HCT116 (cell line): ENCODE measurements around the gene APOOL. TPM values are rescaled to one million over a fixed set of nuclear protein-coding genes. Genes with fewer than 3 reads are reported as not detected.

ENCODE experiments used
- ATAC-seq: fragments of 200-7000 bp; cut with Tn5 transposase; 2 replicates; pipeline ENCODE4 v1.9.1; 2020; ENCODE audit warnings: mild to moderate bottlenecking, moderate library complexity
- BruUV-seq: library from RNA; stranded (reverse); fragments of 400-500 nt; replicated peaks from 2 replicates; lab custom pipeline; 2021; lab: Mats Ljungman, UMichigan
- CTCF ChIA-PET: fragments of 300-600 bp; sonication (Branson Sonifier 250); formaldehyde crosslinking; loops from one replicate; lab custom pipeline; 2021; ENCODE audit warnings: antibody characterized with exemption; lab: Charles Lee
- POLR2A ChIA-PET: fragments of 300-600, 350-600 bp; sonication (Branson Sonifier 250); formaldehyde crosslinking; loops from one replicate; lab custom pipeline; 2021; ENCODE audit warnings: antibody characterized with exemption; lab: Charles Lee
- RAD21 ChIA-PET, 2 experiments: fragments of 300-600 bp; sonication (Branson Sonifier 250); formaldehyde crosslinking; loops; one replicate each; lab custom pipeline; 2023; ENCODE audit warnings: low total read pairs in 2 of 2; ENCODE audit not compliant: uncharacterized antibody in 2 of 2, unreplicated experiment in 2 of 2, low non-redundant PET in 1 of 2; lab: Charles Lee
- DNase-seq: peaks from one replicate; pipeline ENCODE4 v3.0.0-alpha.2; 2010; ENCODE audit warnings: low read depth, low spot score
- H2AFZ ChIP-seq: fragments of 200-600 bp; shearing (Covaris generic), sonication (generic); 2 replicates; pipeline ENCODE4 v1.6.1; 2017; ENCODE audit warnings: low read depth, mixed run types, mixed read lengths, antibody characterized with exemption, low read length; ENCODE audit not compliant: poor library complexity, severe bottlenecking
- H3K27ac ChIP-seq: 2 replicates; pipeline ENCODE4 v1.5.1; 2012; ENCODE audit warnings: low read depth, low read length
- H3K27me3 ChIP-seq: fragments of 200-600 bp; sonication (generic); 2 replicates; pipeline ENCODE4 v1.6.1; 2016; ENCODE audit warnings: mixed run types, low read length, mixed read lengths; ENCODE audit not compliant: insufficient read depth
- H3K36me3 ChIP-seq, 2 experiments: fragments of 200-500 bp in 1 of 2; fragments of 200-600 bp in 1 of 2; sonication (Bioruptor generic) in 1 of 2; sonication (generic) in 1 of 2; 2 replicates each; pipeline versions ENCODE4 v1.5.1 to v1.6.1; 2014 to 2016; ENCODE audit warnings: low read length in 2 of 2, inconsistent platforms in 1 of 2, mixed read lengths in 1 of 2, mixed run types in 1 of 2; ENCODE audit not compliant: insufficient read depth in 2 of 2, control insufficient read depth in 1 of 2
- H3K4me1 ChIP-seq, 2 experiments: fragments of 200-600 bp in 1 of 2; sonication (generic) in 1 of 2; 2 replicates each; pipeline versions ENCODE4 v1.5.1 to v1.6.1; 2012 to 2017; ENCODE audit warnings: low read length in 2 of 2, inconsistent platforms in 1 of 2, mild to moderate bottlenecking in 1 of 2, mixed read lengths in 1 of 2, mixed run types in 1 of 2, moderate library complexity in 1 of 2; ENCODE audit not compliant: insufficient read depth in 2 of 2, control insufficient read depth in 1 of 2
- H3K4me2 ChIP-seq: fragments of 200-600 bp; sonication (generic); 2 replicates; pipeline ENCODE4 v1.6.1; 2017; ENCODE audit warnings: mixed run types, low read length, mixed read lengths
- H3K4me3 ChIP-seq, 2 experiments: fragments of 200-600 bp in 1 of 2; sonication (generic) in 1 of 2; replicated peaks in 1 of 2; 2 replicates each; pipeline ENCODE4 v1.5.1; 2011 to 2016; ENCODE audit warnings: low read length in 2 of 2, control low read depth in 1 of 2, low read depth in 1 of 2, mild to moderate bottlenecking in 1 of 2, mixed read lengths in 1 of 2, mixed run types in 1 of 2
- H3K79me2 ChIP-seq: fragments of 200-600 bp; sonication (generic); 2 replicates; pipeline ENCODE4 v1.6.1; 2017; ENCODE audit warnings: mild to moderate bottlenecking, mixed run types, low read length, moderate library complexity, mixed read lengths; ENCODE audit not compliant: insufficient read depth
- H3K9ac ChIP-seq: fragments of 200-600 bp; sonication (generic); 2 replicates; pipeline ENCODE4 v1.6.1; 2016; ENCODE audit warnings: low read length, mixed read lengths
- H3K9me2 ChIP-seq: fragments of 200-600 bp; sonication (generic), shearing (Covaris generic); 2 replicates; pipeline ENCODE4 v1.6.1; 2017; ENCODE audit warnings: mixed run types, mild to moderate bottlenecking, moderate library complexity; ENCODE audit not compliant: insufficient read depth
- H3K9me3 ChIP-seq, 2 experiments: fragments of 200-500 bp in 1 of 2; fragments of 200-600 bp in 1 of 2; sonication (Bioruptor generic) in 1 of 2; sonication (generic) in 1 of 2; 2 replicates each; pipeline ENCODE4 v1.6.1; 2014 to 2017; ENCODE audit warnings: low read length in 2 of 2, mixed read lengths in 2 of 2, inconsistent platforms in 1 of 2, low read depth in 1 of 2, mild to moderate bottlenecking in 1 of 2, mixed run types in 1 of 2, moderate library complexity in 1 of 2; ENCODE audit not compliant: control insufficient read depth in 1 of 2, insufficient read depth in 1 of 2
- H4K20me1 ChIP-seq: fragments of 200-600 bp; sonication (generic), shearing (Covaris generic); 2 replicates; pipeline ENCODE4 v1.6.1; 2017; ENCODE audit warnings: mixed run types, mild to moderate bottlenecking, moderate library complexity; ENCODE audit not compliant: insufficient read depth
- ATF3 ChIP-seq: IDR thresholded peaks from 2 replicates; pipeline ENCODE4 v1.6.1; 2012
- CBX3 ChIP-seq: IDR thresholded peaks from 2 replicates; pipeline ENCODE4 v1.6.1; 2012; ENCODE audit warnings: low read depth
- CEBPB ChIP-seq: IDR thresholded peaks from 2 replicates; pipeline ENCODE4 v1.6.1; 2012; ENCODE audit warnings: low read depth
- EZH2phosphoT487 ChIP-seq: fragments of 200-600 bp; IDR thresholded peaks from 2 replicates; pipeline ENCODE4 v1.6.1; 2018; ENCODE audit warnings: antibody characterized with exemption, borderline replicate concordance
- FOSL1 ChIP-seq: IDR thresholded peaks from 2 replicates; pipeline ENCODE4 v1.6.1; 2012; ENCODE audit warnings: low read depth
- JUND ChIP-seq: IDR thresholded peaks from 2 replicates; pipeline ENCODE4 v1.6.1; 2012
- MAX ChIP-seq: IDR thresholded peaks from 2 replicates; pipeline ENCODE4 v1.6.1; 2012
- POLR2AphosphoS5 ChIP-seq: IDR thresholded peaks from 2 replicates; pipeline ENCODE4 v1.6.1; 2011; ENCODE audit warnings: mild to moderate bottlenecking, low read depth, low read length, moderate library complexity
- REST ChIP-seq: IDR thresholded peaks from 2 replicates; pipeline ENCODE4 v1.6.1; 2012; ENCODE audit warnings: low read depth
- SIN3A ChIP-seq: IDR thresholded peaks from 2 replicates; pipeline ENCODE4 v1.6.1; 2012; ENCODE audit warnings: low read depth
- SP1 ChIP-seq: IDR thresholded peaks from 2 replicates; pipeline ENCODE4 v1.6.1; 2012; ENCODE audit warnings: low read depth
- SRF ChIP-seq: IDR thresholded peaks from 2 replicates; pipeline ENCODE4 v1.6.1; 2012; ENCODE audit warnings: low read depth
- YY1 ChIP-seq: IDR thresholded peaks from 2 replicates; pipeline ENCODE4 v1.6.1; 2011; ENCODE audit warnings: low read length, low read depth, moderate library complexity, mild to moderate bottlenecking; ENCODE audit not compliant: insufficient replicate concordance; ENCODE audit errors: extremely low read depth
- intact Hi-C: fragments of 100-400 bp; cut with micrococcal nuclease; formaldehyde crosslinking; loops from 2 replicates; pipeline ENCODE4 v1.10.0; 2022
- total RNA-seq: library from RNA; stranded (reverse); gene quantifications from one replicate; pipeline ENCODE4 v1.2.1, GENCODE V29; 2021; ENCODE audit not compliant: unreplicated experiment

Gene APOOL
- total RNA-seq, 1 experiment from 2014 or later: 24.5 TPM

GRCh38 chrX:85037114-85037513 lies 33.4 kb downstream of the APOOL start:
- BruUV-seq: no TSS peak
- Histone ChIP-seq H3K27ac (no peak overlapping the region), H2AFZ (no peak overlapping the region), H3K9me3 (no peaks in the 10 kb centered on the region), H3K4me1 (no peaks in the 10 kb centered on the region), H3K27me3 (no peaks in the 10 kb centered on the region), H3K79me2 (peaks cover 13% of the 10 kb centered on the region), H3K9me2 (no peaks in the 10 kb centered on the region), H3K9ac (no peak overlapping the region), H3K4me3 (no peak overlapping the region), H3K4me2 (no peak overlapping the region), H3K36me3 (no peaks in the 10 kb centered on the region), H4K20me1 (no peaks in the 10 kb centered on the region)
- ChIA-PET RAD21 (no interaction called here), POLR2A (no interaction called here), CTCF (no interaction called here)
- intact Hi-C loops: no loop called here
- DNase-seq: no peak
- ATAC-seq: no peak
- TF ChIP-seq CBX3 (no peak), YY1 (no peak), ATF3 (no peak), REST (no peak)

GRCh38 chrX:85051627-85052026 lies 48.0 kb downstream of the APOOL start:
- POLR2A ChIA-PET: no interaction called here
- no TSS peak for BruUV-seq
- H3K4me1 ChIP-seq: peaks cover 0 to 17% of the 10 kb centered on the region in 2 experiments; a peak in 3 of 4 replicates
- no peak for DNase-seq
- no peaks in the 10 kb centered on the region for H4K20me1 ChIP-seq
- CTCF ChIA-PET: interaction anchor here (0.6 kb wide), 1 partner anchor 322 kb away, joined by 3 read pairs; no protein-coding TSS in a partner anchor
- H2AFZ ChIP-seq: no peak overlapping the region
- ATAC-seq: no peak
- H3K9me2 ChIP-seq: no peaks in the 10 kb centered on the region
- no peak overlapping the region for H3K4me2 ChIP-seq
- H3K79me2 ChIP-seq: no peaks in the 10 kb centered on the region
- no peak overlapping the region for H3K9ac ChIP-seq
- no peaks in the 10 kb centered on the region for H3K27me3 ChIP-seq
- intact Hi-C loops: loop anchor here (5.0 kb wide), 1 partner anchor 324 kb away; no protein-coding TSS in a partner anchor
- H3K27ac ChIP-seq: no peak overlapping the region
- no peak overlapping the region for H3K4me3 ChIP-seq
- RAD21 ChIA-PET: no interaction called here
- no peaks in the 10 kb centered on the region for H3K36me3 ChIP-seq
- no peaks in the 10 kb centered on the region for H3K9me3 ChIP-seq
- TF ChIP-seq ATF3 (no peak), CEBPB (no peak), MAX (no peak), JUND (no peak), REST (no peak), FOSL1 (no peak), POLR2AphosphoS5 (no peak), SP1 (no peak), YY1 (no peak), SRF (no peak), SIN3A (no peak), EZH2phosphoT487 (no peak)
